ENCODE measurements around the gene TMEM41B.

The TMEM41B gene

DNA sequence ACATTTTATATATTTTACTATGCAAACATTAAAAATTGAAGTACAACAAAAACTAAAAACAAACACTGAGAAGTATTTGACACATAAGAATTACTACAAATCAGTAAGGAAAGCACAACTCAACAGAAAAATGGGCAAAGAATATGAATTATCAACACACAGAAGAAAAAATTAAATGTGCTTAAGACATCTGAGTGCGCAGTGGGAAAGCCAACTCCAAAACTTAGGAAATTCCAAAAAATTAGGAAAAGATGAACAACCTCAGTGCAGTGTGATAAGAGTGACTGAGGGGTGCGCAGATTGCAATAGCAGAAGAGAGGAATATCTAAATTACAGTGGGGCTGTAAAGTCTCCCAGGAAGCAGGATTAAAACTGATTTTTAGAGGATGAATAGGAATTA is 1.9 kb upstream of the TMEM41B start:
- no peak for DNase-seq (ENCODE audit: low read depth)
- TF ChIP-seq, protein P1, sequence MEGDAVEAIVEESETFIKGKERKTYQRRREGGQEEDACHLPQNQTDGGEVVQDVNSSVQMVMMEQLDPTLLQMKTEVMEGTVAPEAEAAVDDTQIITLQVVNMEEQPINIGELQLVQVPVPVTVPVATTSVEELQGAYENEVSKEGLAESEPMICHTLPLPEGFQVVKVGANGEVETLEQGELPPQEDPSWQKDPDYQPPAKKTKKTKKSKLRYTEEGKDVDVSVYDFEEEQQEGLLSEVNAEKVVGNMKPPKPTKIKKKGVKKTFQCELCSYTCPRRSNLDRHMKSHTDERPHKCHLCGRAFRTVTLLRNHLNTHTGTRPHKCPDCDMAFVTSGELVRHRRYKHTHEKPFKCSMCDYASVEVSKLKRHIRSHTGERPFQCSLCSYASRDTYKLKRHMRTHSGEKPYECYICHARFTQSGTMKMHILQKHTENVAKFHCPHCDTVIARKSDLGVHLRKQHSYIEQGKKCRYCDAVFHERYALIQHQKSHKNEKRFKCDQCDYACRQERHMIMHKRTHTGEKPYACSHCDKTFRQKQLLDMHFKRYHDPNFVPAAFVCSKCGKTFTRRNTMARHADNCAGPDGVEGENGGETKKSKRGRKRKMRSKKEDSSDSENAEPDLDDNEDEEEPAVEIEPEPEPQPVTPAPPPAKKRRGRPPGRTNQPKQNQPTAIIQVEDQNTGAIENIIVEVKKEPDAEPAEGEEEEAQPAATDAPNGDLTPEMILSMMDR (IDR thresholded peaks at IDR 0.05; ENCODE audit: insufficient read depth, low read depth, low read length, missing control alignments): no peak
- no peak overlapping the region for H3K4me3 ChIP-seq (ENCODE audit: low read depth, low read length)

DNA sequence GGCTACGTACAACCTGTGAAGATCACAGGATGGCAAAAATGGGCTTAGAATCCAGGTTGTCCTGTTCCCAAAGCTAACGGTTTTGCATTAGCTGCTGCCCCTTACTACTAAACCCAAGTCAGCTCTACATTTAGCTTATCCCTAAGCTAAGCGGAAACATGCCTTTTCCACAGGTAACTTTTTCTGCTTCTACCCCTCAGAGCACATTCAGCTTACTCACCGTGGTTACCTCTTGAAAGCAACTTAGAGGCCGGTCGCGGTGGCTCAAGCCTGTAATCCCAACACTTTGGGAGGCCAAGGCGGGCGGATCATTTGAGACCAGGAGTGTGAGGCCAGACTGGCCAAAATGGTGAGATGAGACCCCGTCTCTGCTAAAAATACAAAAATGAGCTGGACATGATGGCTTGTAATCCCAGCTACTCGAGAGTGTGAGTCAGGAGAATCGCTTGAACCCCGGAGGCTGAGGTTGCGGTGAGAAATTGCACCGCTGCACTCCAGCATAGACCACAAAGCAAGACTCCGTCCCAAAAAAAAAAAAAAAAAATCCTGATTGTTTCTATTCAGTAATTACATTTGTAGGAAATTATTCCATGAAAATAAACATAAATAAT is 790 bp upstream of the TMEM41B start:
- TF ChIP-seq, protein P1 (IDR thresholded peaks at IDR 0.05; ENCODE audit: insufficient read depth, low read depth, low read length, missing control alignments): no peak
- H3K4me3 ChIP-seq (ENCODE audit: low read depth, low read length): peak overlapping the region; percentile 87
- DNase-seq (ENCODE audit: low read depth): no peak

DNA sequence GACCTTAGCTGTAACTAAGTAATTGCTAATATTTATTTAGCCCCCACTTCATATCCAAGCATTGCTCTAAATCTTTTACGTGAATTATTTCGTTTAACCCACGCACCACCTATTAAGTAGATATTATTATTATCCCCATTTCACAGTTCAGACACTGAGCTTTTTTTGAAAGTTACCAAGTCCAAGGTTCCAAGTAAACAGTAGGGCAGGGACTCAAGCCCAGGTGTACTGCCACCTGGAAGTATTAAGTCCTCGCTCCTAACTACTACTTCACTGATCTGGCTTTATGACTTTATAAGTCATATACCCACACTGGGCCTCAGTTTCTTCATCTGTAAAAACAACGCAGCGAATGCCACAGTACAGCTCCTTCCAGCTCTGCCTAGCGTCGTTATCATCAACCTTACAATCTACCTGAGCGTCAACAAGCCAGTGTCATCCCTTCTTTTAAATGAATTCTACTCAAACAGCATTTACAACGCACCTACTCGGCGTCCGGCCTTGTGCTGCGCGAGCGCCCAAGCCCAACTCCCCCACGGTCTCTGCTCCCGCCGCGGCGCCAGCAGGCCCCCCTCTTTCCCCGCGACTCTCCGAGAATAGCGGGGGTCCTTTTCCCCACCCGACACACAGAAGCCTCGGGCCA is 624 bp downstream of the TMEM41B start:
- TF ChIP-seq, protein P1 (IDR thresholded peaks at IDR 0.05; ENCODE audit: insufficient read depth, low read depth, low read length, missing control alignments): no peak
- H3K4me3 ChIP-seq (ENCODE audit: low read depth, low read length): peak overlapping the region; percentile 98
- DNase-seq (ENCODE audit: low read depth): peak; percentile 48

DNA sequence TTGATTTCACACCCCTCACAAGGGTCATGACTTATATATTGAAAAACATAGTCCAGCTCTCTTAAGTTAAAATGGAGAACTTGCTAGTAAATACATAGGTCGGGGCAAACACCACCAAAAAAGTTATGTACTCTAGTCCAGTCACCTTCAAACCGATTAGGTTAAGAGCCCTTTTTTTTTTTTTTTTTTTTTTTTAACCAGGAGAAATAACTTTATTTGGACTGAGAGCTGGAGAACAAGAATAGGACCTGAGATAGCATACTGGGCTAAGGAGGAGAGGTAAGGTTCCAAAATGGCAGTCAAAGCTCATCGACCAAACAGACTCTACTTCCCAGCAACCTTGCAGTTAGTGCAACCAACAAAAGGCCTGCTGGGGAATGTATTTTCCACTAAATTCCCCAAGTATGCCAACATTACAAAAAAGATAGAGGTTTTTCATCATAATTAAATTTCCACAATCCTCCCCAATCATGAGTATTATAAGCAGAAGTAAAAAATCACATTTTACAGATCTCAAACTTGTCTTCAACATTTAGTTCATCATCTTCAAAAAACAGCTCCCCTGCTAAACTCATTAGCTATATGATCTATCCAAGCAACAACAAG is 3.8 kb downstream of the TMEM41B start:
- TF ChIP-seq, protein P1 (IDR thresholded peaks at IDR 0.05; ENCODE audit: insufficient read depth, low read depth, low read length, missing control alignments): no peak
- H3K4me3 ChIP-seq (ENCODE audit: low read depth, low read length): no peak overlapping the region
- no peak for DNase-seq (ENCODE audit: low read depth)

DNA sequence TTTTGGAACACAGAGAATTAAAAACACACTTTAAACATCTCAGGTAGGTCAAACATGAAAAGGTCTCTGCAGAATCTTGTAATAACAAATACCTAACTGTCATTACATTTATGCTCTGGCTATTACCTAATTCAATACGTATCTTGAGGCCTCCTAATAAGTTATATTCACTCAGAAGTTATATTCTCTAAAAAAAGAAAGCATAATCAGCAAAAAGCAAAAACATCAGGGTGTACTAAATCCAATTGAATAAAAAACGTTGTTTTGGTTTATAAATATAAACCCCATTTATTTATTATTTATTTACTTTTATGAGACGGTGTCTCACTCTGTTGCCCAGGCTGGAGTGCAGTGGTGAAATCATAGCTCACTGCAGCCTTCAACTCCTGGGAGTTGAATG is 10.2 kb downstream of the TMEM41B start:
- no peak overlapping the region for H3K4me3 ChIP-seq (ENCODE audit: low read depth, low read length)
- DNase-seq (ENCODE audit: low read depth): no peak
- TF ChIP-seq, protein P1 (IDR thresholded peaks at IDR 0.05; ENCODE audit: insufficient read depth, low read depth, low read length, missing control alignments): no peak

DNA sequence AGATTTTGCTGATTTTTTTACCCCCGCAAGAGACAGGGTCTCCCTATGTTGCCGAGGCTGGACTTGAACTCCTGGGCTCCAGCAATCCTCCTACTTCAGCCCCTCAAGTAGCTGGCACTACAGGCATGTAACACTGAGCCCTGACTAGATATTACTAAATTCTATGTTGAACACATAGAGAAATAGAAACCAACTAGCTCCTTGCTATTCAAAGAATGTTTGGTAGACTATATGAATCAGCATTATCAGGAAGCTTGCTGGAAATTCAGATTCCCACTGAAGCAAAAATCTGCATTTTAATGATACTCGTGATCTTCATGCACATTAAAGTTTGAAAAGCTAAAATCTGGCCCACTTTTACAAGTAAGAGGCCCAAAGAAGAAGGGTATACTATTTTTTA is 11.9 kb downstream of the TMEM41B start:
- TF ChIP-seq, protein P1 (IDR thresholded peaks at IDR 0.05; ENCODE audit: insufficient read depth, low read depth, low read length, missing control alignments): no peak
- no peak overlapping the region for H3K4me3 ChIP-seq (ENCODE audit: low read depth, low read length)
- no peak for DNase-seq (ENCODE audit: low read depth)

Data from GM12865 (cell line).